NCI-H2029 (cell line): ENCODE measurements around the gene FUT4.
A peak's percentile ranks its signal among the peaks of the same experiment; 100 is the strongest.
"Not testable (repeated sequence)": the region's sequence is repeated elsewhere in the genome, so short reads cannot be mapped to it uniquely, and the experiment has no call there.

Experiments used
- DNase-seq: peaks from one replicate; lab custom pipeline; 2025; lab: John Stamatoyannopoulos, UW

FUT4 gene

GRCh38 chr11:94533206-94533605, 10.5 kb upstream of the FUT4 start:
- no peak for DNase-seq

DNA sequence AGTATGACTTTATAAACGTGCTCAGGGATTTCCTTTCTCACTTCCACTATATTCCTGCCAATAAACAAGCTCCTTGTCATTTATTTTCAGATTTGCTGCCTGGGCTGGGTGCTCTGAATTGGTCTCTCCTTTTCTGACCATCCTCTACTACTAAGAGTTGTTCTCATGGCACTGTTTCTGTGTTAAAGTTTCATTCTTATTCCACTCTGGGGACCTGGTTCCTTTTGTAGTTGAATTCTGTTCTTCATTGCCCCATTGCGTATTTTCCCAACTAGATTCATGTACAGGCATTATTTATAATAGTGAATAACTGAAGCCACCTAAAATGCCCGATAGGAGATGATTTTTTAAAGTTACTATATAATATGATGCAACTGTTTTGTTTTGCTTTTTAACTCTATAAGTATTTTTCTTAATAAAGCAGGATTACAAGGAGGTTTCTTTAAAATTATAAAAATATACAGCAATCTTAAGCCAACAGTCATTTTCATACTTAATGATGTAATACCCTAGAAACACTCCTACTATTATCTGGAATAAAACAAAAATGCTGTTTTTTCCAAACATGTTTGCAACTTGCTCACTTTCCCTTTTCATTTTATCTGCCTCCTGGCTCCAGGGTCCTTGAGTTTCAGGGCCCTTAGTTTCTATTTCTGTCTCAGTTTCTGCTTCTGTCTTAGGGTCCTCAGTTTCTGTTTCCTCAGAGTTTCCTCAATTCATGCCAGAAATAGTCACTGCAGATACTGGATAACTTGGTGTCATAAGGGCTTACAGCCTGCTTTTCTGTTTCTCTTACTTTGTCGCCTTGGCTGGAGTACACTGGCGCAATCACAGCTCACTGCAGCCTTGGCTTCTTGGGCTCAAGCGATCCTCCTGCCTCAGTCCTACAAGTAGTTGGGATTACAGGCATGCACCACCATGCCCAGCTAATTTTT, 9.8 kb upstream of the FUT4 start:
- no peak for DNase-seq

DNA sequence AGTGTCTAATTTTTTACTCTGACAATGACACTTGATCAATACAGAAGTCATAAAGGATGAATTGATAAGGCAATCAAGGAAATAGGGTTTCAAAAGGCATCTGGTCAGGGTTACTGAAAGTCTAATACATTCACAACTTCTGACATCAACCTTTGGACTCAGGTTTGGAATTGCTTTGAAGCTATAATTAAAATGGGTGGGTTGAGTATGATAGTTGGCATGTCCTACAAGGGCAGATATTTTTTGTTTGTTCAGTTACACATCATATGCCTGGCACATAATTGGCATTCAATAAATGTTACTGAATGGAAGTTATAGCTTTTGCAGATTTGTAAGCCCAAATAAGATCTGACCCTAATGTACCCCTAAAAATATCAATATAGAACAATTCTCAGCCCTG, 7.3 kb upstream of the FUT4 start:
- DNase-seq = no peak

DNA sequence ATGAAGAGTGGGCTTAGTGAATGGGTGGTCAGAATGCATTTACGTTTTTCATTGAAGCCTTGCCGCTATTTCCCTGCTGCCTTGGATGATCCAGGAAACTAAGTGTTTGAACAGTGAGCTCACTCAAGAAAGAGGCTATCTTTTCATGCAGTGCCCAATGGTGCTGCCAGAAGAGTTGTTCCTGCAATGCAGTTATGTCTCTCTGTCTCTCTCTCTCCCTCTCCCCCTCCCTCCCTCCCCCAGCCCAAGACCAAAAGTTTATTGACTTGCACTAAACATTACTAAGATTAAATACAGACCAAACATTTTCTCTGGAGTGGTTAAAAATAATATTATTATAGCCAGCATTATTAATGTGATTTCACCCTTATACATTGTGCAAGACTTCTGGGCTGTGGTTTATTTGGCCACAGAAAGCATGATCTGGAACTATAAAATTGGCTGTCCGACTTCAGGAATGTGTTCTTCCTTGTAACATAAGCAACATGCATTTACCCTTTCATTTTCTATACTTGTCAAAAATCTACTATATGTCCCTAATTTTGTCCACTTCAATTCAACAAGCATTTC, 6.6 kb upstream of the FUT4 start:
- no peak for DNase-seq

GRCh38 chr11:94539420-94539819, 4.3 kb upstream of the FUT4 start:
- DNase-seq = no peak

DNA sequence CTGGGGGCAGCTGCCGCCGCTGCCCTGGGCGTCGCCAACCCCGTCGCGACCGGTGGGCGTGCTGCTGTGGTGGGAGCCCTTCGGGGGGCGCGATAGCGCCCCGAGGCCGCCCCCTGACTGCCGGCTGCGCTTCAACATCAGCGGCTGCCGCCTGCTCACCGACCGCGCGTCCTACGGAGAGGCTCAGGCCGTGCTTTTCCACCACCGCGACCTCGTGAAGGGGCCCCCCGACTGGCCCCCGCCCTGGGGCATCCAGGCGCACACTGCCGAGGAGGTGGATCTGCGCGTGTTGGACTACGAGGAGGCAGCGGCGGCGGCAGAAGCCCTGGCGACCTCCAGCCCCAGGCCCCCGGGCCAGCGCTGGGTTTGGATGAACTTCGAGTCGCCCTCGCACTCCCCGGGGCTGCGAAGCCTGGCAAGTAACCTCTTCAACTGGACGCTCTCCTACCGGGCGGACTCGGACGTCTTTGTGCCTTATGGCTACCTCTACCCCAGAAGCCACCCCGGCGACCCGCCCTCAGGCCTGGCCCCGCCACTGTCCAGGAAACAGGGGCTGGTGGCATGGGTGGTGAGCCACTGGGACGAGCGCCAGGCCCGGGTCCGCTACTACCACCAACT, 1.0 kb downstream of the FUT4 start:
- DNase-seq = no peak

DNA sequence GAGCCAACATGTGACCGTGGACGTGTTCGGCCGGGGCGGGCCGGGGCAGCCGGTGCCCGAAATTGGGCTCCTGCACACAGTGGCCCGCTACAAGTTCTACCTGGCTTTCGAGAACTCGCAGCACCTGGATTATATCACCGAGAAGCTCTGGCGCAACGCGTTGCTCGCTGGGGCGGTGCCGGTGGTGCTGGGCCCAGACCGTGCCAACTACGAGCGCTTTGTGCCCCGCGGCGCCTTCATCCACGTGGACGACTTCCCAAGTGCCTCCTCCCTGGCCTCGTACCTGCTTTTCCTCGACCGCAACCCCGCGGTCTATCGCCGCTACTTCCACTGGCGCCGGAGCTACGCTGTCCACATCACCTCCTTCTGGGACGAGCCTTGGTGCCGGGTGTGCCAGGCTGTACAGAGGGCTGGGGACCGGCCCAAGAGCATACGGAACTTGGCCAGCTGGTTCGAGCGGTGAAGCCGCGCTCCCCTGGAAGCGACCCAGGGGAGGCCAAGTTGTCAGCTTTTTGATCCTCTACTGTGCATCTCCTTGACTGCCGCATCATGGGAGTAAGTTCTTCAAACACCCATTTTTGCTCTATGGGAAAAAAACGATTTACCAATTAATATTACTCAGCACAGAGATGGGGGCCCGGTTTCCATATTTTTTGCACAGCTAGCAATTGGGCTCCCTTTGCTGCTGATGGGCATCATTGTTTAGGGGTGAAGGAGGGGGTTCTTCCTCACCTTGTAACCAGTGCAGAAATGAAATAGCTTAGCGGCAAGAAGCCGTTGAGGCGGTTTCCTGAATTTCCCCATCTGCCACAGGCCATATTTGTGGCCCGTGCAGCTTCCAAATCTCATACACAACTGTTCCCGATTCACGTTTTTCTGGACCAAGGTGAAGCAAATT, 1.8 kb downstream of the FUT4 start:
- no peak for DNase-seq

- DNase-seq = no peak
Observed at GRCh38 chr11:94546162-94546470, 2.4 kb downstream of the FUT4 start.

GRCh38 chr11:94546886-94547285, 3.2 kb downstream of the FUT4 start:
- DNase-seq = no peak

- no peak for DNase-seq
Observed at GRCh38 chr11:94549146-94549545, 5.4 kb downstream of the FUT4 start.

- DNase-seq = no peak
Observed at GRCh38 chr11:94550513-94550912, 6.8 kb downstream of the FUT4 start.

DNA sequence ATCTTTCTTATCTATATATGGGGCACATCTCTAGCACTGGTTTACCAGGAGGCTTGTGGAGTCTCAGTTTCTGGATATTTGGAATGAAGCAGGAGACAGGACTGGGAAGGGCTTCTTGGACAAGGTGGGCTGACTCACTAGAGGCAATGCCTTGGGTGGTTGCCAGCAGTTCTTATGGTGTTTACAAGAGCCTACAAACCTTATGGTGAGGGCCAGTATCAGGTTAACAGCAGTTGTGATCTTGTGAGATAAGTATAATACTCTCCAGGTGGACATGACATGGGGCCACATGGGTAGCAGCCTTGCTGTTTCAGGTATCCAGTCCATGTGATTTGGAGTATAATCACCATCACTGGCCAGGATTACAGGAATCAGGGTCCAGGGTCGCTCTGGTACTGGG, 10.2 kb downstream of the FUT4 start:
- peak; percentile 60 for DNase-seq

DNA sequence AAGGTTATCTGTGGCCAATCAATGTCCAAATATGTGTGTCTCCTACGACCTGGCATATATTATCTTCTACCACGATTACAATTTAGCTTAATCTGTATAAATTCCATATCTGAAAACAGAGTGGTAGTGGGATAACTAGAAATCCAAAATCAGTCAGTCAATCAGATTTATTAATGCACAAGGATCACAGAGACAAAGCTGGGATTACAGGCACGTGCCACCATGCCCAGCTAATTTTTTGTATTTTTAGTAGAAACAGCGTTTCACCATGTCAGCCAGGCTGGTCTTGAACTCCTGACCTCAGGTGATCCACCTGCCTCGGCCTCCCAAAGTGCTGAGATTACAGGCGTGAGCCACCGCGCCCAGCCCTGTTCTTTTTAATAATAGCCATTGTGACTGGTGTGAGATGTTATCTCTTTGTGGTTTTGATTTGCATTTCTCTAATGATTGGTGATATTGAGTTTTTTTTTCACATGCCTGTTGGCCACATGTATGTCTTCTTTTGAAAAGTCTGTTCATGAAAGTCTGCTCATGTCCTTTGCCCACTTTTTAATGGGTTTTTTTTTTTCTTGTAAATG, 12.1 kb downstream of the FUT4 start:
- DNase-seq = not testable (repeated sequence)

GRCh38 chr11:94557421-94557820, 13.7 kb downstream of the FUT4 start:
- no peak for DNase-seq

DNA sequence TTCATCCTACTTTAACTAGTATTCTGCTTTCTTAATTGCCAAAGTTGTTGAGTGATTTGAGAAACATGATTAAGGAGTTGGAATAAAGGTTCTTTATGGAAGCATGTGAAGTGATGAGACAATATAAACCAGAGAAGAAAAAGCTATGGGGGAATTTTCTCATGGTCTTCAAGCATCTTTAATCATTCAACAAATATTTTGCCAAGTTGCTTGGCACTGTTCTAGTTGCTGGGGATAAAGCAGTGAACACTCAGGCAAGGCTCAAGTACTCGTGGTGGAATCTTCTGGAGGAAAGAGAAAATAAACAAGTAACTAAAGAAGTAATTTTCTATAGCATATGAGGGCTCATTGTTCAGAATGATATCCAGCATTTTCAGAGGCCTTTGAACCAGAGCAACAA, 14.3 kb downstream of the FUT4 start:
- DNase-seq = no peak

DNA sequence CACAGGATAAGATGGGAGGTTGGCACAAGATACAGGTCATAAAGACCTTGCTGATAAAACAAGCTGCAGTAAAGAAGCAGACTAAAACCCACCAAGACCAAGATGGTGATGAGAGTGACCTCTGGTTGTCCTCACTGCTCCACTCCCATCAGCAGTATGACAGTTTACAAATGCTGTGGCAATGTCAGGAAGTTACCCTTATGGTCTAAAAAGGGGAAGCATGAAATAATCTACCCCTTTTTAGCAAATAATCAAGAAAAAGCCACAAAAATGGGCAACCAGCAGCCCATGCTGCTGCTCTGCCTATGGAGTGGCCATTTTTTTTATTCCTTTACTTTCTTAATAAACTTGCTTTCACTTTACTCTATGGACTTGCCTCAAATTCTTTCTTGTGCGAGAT, 14.7 kb downstream of the FUT4 start:
- no peak for DNase-seq

- no peak for DNase-seq
Observed at GRCh38 chr11:94558932-94559331, 15.2 kb downstream of the FUT4 start.

DNA sequence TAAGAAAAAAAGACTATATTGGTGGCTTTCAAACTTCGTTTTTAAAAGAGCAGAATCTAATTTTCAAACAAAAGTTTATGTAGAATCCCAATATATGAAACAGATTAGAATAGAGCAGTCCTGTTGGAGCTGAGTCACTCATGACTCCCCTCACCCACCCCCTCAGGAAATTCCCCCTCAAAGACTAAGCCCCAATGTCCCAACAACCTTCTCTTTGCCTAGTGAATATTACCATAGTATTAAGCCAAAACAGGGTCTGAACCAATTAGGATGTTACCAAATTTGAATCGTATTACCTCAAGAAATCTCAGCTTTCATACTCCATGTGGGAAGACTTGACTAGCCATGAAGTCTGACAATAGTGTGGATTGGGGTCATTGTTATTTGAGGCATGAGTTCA, 15.6 kb downstream of the FUT4 start:
- no peak for DNase-seq

- DNase-seq = no peak
Observed at GRCh38 chr11:94560834-94561233, 17.1 kb downstream of the FUT4 start.

DNA sequence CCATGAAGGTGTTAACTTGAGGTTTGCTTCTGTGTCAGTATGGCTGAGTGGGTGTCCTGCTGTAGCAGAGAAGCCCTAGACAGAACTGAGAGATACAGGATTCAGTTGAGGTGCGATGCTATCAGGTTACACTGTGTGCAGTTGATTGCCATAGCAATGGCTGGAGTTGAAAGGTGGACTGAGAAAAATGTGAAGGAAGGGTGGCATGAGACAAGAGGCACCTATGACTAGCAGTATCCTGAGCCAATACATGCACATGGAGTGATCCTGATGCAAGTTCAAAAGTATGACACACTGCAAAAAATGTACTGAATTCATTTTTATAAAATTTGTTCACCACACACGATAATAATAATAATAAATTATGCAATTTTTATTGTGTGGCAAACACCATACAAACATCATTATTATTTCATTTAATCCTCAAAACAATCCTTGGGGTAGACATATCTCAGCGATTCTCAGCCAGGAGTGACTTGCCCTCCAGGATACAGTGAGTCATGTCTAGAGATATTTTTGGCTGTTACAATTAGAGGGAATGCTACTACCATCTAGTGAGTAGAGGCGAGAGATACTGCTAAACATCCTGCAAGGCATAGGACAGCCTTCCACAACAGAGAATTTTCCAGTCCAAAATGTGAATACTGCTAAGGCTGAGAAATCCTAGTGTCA, 19.6 kb downstream of the FUT4 start:
- no peak for DNase-seq

DNA sequence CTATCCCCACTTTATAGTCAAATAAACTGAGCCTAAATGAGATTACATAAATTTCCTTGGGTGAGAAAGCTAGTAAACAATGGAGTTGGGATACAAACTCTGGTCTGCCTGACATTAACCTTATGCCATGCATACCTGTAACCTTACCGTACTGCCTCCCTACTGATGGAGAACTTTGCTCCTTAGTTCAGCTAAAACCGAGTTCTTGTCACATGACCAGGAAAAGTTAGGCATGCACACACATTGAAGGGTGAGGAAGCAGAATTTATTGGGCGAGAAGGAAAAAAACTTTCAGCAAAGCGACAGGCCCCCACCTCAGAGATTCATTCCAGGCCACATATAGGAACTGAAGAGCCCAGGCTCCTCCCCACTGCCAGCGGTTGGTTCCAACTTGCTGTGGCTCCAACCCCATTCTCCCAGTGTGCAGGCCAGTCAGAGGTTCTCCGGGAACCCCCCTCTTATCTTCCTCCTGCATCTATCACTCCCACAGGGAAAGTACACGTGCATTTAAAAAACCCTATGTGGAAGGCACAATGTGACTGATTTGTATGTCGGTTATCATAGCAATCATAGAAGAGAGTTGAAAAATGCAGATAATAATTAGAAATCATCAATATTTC, 20.2 kb downstream of the FUT4 start:
- DNase-seq = no peak
